Epithelial cell of esophagus (primary cell): ENCODE measurements around the gene CNGB1.

Source experiments
- DNase-seq: peaks from one replicate; pipeline ENCODE4 v3.0.0; 2010; ENCODE audit warnings: low read depth
- H3K4me3 ChIP-seq: 2 replicates; pipeline ENCODE4 v1.5.1; 2011; ENCODE audit warnings: mild to moderate bottlenecking, low read length, control low read depth
- CTCF ChIP-seq: IDR thresholded peaks from 2 replicates; pipeline ENCODE4 v1.5.1; 2011; ENCODE audit warnings: low read depth, mild to moderate bottlenecking, low read length, control low read depth, inconsistent platforms; ENCODE audit not compliant: insufficient read depth; ENCODE audit errors: missing control alignments

CNGB1 gene

DNA sequence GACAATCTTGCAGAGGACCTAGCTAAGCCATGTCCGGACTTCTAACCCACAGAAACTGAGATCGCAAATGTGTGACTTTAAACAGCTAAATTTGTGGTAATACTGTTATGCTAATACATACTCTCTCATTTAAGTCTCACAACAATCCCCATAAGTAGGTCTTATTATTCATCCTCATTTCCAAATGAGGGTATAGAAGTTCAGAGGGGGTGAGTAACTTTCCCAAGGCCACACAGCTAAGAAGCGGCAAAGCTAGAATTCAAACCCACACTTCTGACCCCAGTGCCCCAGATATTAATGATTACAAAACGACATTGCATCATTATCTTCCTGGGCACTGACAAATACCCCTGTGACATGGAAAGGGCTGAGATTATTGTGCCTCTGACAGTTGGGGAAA, 81.4 kb downstream of the CNGB1 start:
- DNase-seq, result no peak
- H3K4me3 ChIP-seq, result no peak overlapping the region
- no peak for TF ChIP-seq CTCF

GRCh38 chr16:57889111-57889510, 81.8 kb downstream of the CNGB1 start:
- no peak overlapping the region for H3K4me3 ChIP-seq
- no peak for TF ChIP-seq CTCF
- DNase-seq, result no peak

DNA sequence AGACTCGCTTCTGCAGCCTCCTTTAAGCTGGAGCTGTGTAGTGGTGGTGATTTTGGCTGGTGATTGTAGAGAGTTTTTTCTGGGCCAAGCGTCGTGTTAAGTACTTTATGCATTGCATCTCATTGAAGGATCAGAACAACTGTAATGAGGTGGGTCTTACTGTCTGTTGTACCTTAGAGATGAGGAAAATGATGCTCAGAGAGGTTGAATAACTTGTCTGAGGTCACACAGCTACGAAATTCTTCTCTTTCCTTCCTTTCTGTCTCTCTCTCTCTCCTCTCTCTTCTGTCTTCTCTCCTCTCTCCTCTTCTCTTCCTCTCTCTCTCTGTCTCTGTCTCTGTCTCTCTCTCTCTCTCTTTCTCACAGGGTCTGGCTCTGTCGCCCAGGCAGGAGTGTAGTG, 82.8 kb downstream of the CNGB1 start:
- no peak for TF ChIP-seq CTCF
- DNase-seq, result no peak
- H3K4me3 ChIP-seq, result no peak overlapping the region

- no peak for DNase-seq
- TF ChIP-seq CTCF, result no peak
- H3K4me3 ChIP-seq, result no peak overlapping the region
Measured at GRCh38 chr16:57887711-57888110, 83.2 kb downstream of the CNGB1 start.

- no peak for TF ChIP-seq CTCF
- no peak for DNase-seq
- H3K4me3 ChIP-seq, result no peak overlapping the region
Measured at GRCh38 chr16:57886427-57886826, 84.5 kb downstream of the CNGB1 start.

DNA sequence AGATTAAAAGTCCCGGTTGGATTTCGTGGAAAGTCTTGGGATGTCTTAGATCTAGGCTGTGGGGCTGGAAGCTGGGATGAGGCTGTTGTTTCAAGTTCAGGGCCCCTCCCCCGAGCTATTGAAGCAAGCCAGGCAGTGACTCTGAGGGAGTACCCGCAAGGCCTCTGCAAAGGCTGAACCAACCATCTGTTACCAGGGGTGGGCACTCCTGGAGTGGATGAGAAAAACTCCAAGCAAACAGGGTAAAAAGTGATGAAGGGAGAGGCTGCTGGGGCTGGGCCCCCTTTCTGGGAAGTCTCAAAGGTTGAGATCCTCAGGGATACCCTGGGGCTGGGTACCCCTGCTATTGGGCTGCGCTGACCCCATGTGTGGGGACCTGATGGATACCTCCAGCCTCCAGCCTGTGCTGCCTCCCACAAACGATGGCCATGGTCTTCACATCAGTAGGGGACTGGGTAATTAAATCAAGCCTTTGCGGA, 86.2 kb downstream of the CNGB1 start:
- TF ChIP-seq CTCF, result no peak
- DNase-seq, result no peak
- no peak overlapping the region for H3K4me3 ChIP-seq

- TF ChIP-seq CTCF, result no peak
Measured at GRCh38 chr16:57883953-57884654, 86.8 kb downstream of the CNGB1 start.

More at GRCh38 chr16:57883953-57884654, 86.8 kb downstream of the CNGB1 start:
- DNase-seq, result peak; percentile 40
- H3K4me3 ChIP-seq, result no peak overlapping the region
